H1 (cell line): ENCODE results near the gene JAKMIP1. TPM values are rescaled to one million over a fixed set of nuclear protein-coding genes. Genes with fewer than 3 reads are reported as not detected.

ENCODE experiments used
- CTCF ChIA-PET: fragments of 300-600 bp; sonication (Branson Sonifier 250); formaldehyde crosslinking; loops from one replicate; lab custom pipeline; 2021; ENCODE audit not compliant: partially characterized antibody; lab: Charles Lee
- POLR2A ChIA-PET: fragments of 300-600 bp; sonication (Branson Sonifier 250); formaldehyde crosslinking; loops from one replicate; lab custom pipeline; 2021; ENCODE audit warnings: inconsistent platforms; ENCODE audit not compliant: partially characterized antibody; lab: Charles Lee
- DNase-seq, 2 experiments: peaks; one replicate each; pipeline versions ENCODE4 v3.0.0 to v3.0.0-alpha.2; 2010 to 2022; ENCODE audit warnings: low spot score in 2 of 2, low read depth in 1 of 2, mixed read lengths in 1 of 2
- FAIRE-seq: peaks from 2 replicates; lab custom pipeline; 2011; peaks lifted over from hg19 to GRCh38; lab: Jason Lieb, UNC
- H2AFZ ChIP-seq: 2 replicates; pipeline ENCODE4 v1.8.1; 2012; ENCODE audit warnings: low read length, inconsistent platforms
- H2AK5ac ChIP-seq: 2 replicates; pipeline ENCODE4 v1.6.1; 2013; ENCODE audit warnings: low read depth, low read length
- H2BK120ac ChIP-seq: replicated peaks from 2 replicates; pipeline ENCODE3; 2013; ENCODE audit warnings: low read depth, low read length, inconsistent platforms
- H2BK12ac ChIP-seq: 2 replicates; pipeline ENCODE4 v1.6.1; 2013; ENCODE audit warnings: low read depth, low read length
- H2BK15ac ChIP-seq: 2 replicates; pipeline ENCODE4 v1.6.1; 2013; ENCODE audit warnings: low read length
- H2BK20ac ChIP-seq: 2 replicates; pipeline ENCODE4 v1.6.1; 2013; ENCODE audit warnings: low read length
- H2BK5ac ChIP-seq: 2 replicates; pipeline ENCODE4 v1.6.1; 2013; ENCODE audit warnings: low read depth, low read length
- H3K14ac ChIP-seq: 2 replicates; pipeline ENCODE4 v1.6.1; 2013; ENCODE audit warnings: inconsistent platforms; ENCODE audit not compliant: insufficient read length
- H3K18ac ChIP-seq: 2 replicates; pipeline ENCODE4 v1.6.1; 2013; ENCODE audit warnings: low read length; ENCODE audit errors: extremely low read depth
- H3K23ac ChIP-seq: 2 replicates; pipeline ENCODE4 v1.6.1; 2013; ENCODE audit warnings: inconsistent platforms; ENCODE audit not compliant: insufficient read length
- H3K23me2 ChIP-seq: 2 replicates; pipeline ENCODE4 v1.6.1; 2013; ENCODE audit warnings: low read depth, low read length
- H3K27ac ChIP-seq: 2 replicates; pipeline ENCODE4 v1.6.1; 2011; ENCODE audit warnings: low read depth, low read length, inconsistent platforms
- H3K27me3 ChIP-seq, 4 experiments: replicated peaks in 1 of 4; 1 replicate in 1 of 4; 2 replicates in 3 of 4; pipeline versions ENCODE4 v1.6.1 to v1.8.1; 2011 to 2013; ENCODE audit warnings: low read length in 3 of 4, mild to moderate bottlenecking in 3 of 4, inconsistent platforms in 2 of 4, mixed read lengths in 2 of 4, moderate library complexity in 1 of 4; ENCODE audit not compliant: control insufficient read depth in 3 of 4, insufficient read depth in 3 of 4; ENCODE audit errors: extremely low read depth in 1 of 4
- H3K36me3 ChIP-seq, 4 experiments: 2 replicates each; pipeline versions ENCODE4 v1.6.1 to v1.8.1; 2011 to 2013; ENCODE audit warnings: mild to moderate bottlenecking in 4 of 4, low read length in 3 of 4, moderate library complexity in 2 of 4, control low read depth in 1 of 4, inconsistent platforms in 1 of 4; ENCODE audit not compliant: insufficient read depth in 4 of 4, control insufficient read depth in 2 of 4
- H3K4ac ChIP-seq: replicated peaks from 2 replicates; pipeline ENCODE3; 2013; ENCODE audit warnings: low read length, low read depth, mixed read lengths, inconsistent platforms; ENCODE audit not compliant: insufficient read length
- H3K4me1 ChIP-seq, 4 experiments: replicated peaks in 1 of 4; 1 replicate in 1 of 4; 2 replicates in 3 of 4; pipeline versions ENCODE4 v1.6.1 to v1.8.1; 2011 to 2013; ENCODE audit warnings: low read length in 3 of 4, inconsistent platforms in 2 of 4, mixed read lengths in 1 of 4; ENCODE audit not compliant: insufficient read depth in 4 of 4, control insufficient read depth in 3 of 4
- H3K4me2 ChIP-seq, 2 experiments: 2 replicates each; pipeline versions ENCODE4 v1.6.1 to v1.8.1; 2011 to 2013; ENCODE audit warnings: low read depth in 2 of 2, low read length in 2 of 2, control low read depth in 1 of 2, inconsistent platforms in 1 of 2, mild to moderate bottlenecking in 1 of 2; ENCODE audit not compliant: insufficient read depth in 1 of 2
- H3K4me3 ChIP-seq, 4 experiments: fragments of 200-600, 300-600 bp in 1 of 4; sonication (generic), shearing (Covaris generic), sonication (Bioruptor Twin) in 1 of 4; 2 replicates each; pipeline versions ENCODE4 v1.5.1 to v1.8.1; 2011 to 2016; ENCODE audit warnings: low read length in 4 of 4, low read depth in 3 of 4, control low read depth in 2 of 4, inconsistent platforms in 2 of 4, mild to moderate bottlenecking in 2 of 4, mixed read lengths in 1 of 4, moderate library complexity in 1 of 4; ENCODE audit not compliant: insufficient read depth in 2 of 4; ENCODE audit errors: extremely low read depth in 1 of 4
- H3K56ac ChIP-seq: replicated peaks from 2 replicates; pipeline ENCODE3; 2013; ENCODE audit warnings: low read depth, mild to moderate bottlenecking, mixed read lengths, low read length, inconsistent platforms; ENCODE audit not compliant: insufficient read length
- H3K79me1 ChIP-seq: 2 replicates; pipeline ENCODE4 v1.6.1; 2013; ENCODE audit warnings: low read depth, low read length, control low read depth
- H3K79me2 ChIP-seq, 2 experiments: 2 replicates each; pipeline versions ENCODE4 v1.6.1 to v1.8.1; 2012 to 2013; ENCODE audit warnings: low read length in 2 of 2, mild to moderate bottlenecking in 2 of 2, inconsistent platforms in 1 of 2; ENCODE audit not compliant: insufficient read depth in 2 of 2, control insufficient read depth in 1 of 2
- H3K9ac ChIP-seq, 4 experiments: replicated peaks in 1 of 4; 1 replicate in 1 of 4; 2 replicates in 3 of 4; pipeline versions ENCODE4 v1.6.1 to v1.8.1; 2011 to 2013; ENCODE audit warnings: low read depth in 3 of 4, low read length in 3 of 4, control low read depth in 2 of 4, mild to moderate bottlenecking in 2 of 4, moderate library complexity in 2 of 4, inconsistent platforms in 1 of 4; ENCODE audit errors: extremely low read depth in 1 of 4
- H3K9me3 ChIP-seq, 2 experiments: 2 replicates each; pipeline versions ENCODE4 v1.6.1 to v1.8.1; 2012 to 2013; ENCODE audit warnings: mild to moderate bottlenecking in 2 of 2, moderate library complexity in 2 of 2, control low read depth in 1 of 2, inconsistent platforms in 1 of 2, low read depth in 1 of 2, low read length in 1 of 2, mixed read lengths in 1 of 2; ENCODE audit not compliant: insufficient read depth in 2 of 2
- H4K20me1 ChIP-seq, 2 experiments: replicated peaks in 1 of 2; 2 replicates each; pipeline versions ENCODE3 to v1.8.1; 2011 to 2013; ENCODE audit warnings: inconsistent platforms in 2 of 2, low read length in 2 of 2, mild to moderate bottlenecking in 1 of 2; ENCODE audit not compliant: insufficient read depth in 2 of 2, control insufficient read depth in 1 of 2
- H4K5ac ChIP-seq: 2 replicates; pipeline ENCODE4 v1.6.1; 2013; ENCODE audit warnings: low read length, low read depth, mixed read lengths, inconsistent platforms; ENCODE audit not compliant: insufficient read length
- H4K8ac ChIP-seq: 2 replicates; pipeline ENCODE4 v1.8.0; 2013; ENCODE audit warnings: mild to moderate bottlenecking, moderate library complexity, low read length, inconsistent platforms; ENCODE audit not compliant: insufficient read depth; ENCODE audit errors: extremely low read depth
- H4K91ac ChIP-seq: replicated peaks from 2 replicates; pipeline ENCODE3; 2013; ENCODE audit warnings: low read length, mixed read lengths, inconsistent platforms; ENCODE audit not compliant: insufficient read length
- CBX5 ChIP-seq: fragments of 300-800, 300-1000 bp; sonication (generic); IDR thresholded peaks from 2 replicates; pipeline ENCODE4 v1.7.1; 2016; ENCODE audit warnings: antibody characterized with exemption, low read length, low read depth
- CBX8 ChIP-seq: fragments of 300-800, 300-1000 bp; sonication (generic); IDR thresholded peaks from 2 replicates; pipeline ENCODE4 v1.7.1; 2016; ENCODE audit warnings: low read depth, low read length, borderline replicate concordance
- CTCF ChIP-seq, 3 experiments: IDR thresholded peaks; 1 replicate in 2 of 3; 2 replicates in 1 of 3; pipeline versions ENCODE4 v1.5.1 to v1.6.1; 2011; ENCODE audit warnings: low read length in 3 of 3, mild to moderate bottlenecking in 3 of 3, inconsistent platforms in 2 of 3, low read depth in 1 of 3, moderate library complexity in 1 of 3; ENCODE audit not compliant: insufficient read depth in 1 of 3; ENCODE audit errors: control extremely low read depth in 1 of 3
- EGR1 ChIP-seq: IDR thresholded peaks from 2 replicates; pipeline ENCODE4 v1.6.1; 2011; ENCODE audit warnings: low read depth, low read length, borderline replicate concordance
- KDM1A ChIP-seq: fragments of 200-600, 300-600 bp; sonication (generic); IDR thresholded peaks from 2 replicates; pipeline ENCODE4 v1.7.1; 2016; ENCODE audit warnings: mild to moderate bottlenecking, low read length, borderline replicate concordance
- NRF1 ChIP-seq: IDR thresholded peaks from 2 replicates; pipeline ENCODE4 v1.6.1; 2011; ENCODE audit warnings: mild to moderate bottlenecking, low read depth, low read length, improper control_type of control experiment
- PHF8 ChIP-seq: fragments of 200-600 bp; sonication (generic); conservative IDR thresholded peaks from 2 replicates; pipeline ENCODE4 v1.7.1; 2012; ENCODE audit warnings: low read depth, mild to moderate bottlenecking, inconsistent platforms, low read length, moderate library complexity
- SIX5 ChIP-seq: IDR thresholded peaks from 2 replicates; pipeline ENCODE4 v1.6.1; 2011; ENCODE audit warnings: mild to moderate bottlenecking, low read depth, low read length
- TAF7 ChIP-seq: optimal IDR thresholded peaks from 2 replicates; pipeline ENCODE3; 2011; ENCODE audit warnings: low read depth, mild to moderate bottlenecking, inconsistent platforms, low read length, moderate library complexity, borderline replicate concordance
- USF2 ChIP-seq: IDR thresholded peaks from 2 replicates; pipeline ENCODE4 v1.6.1; 2011; ENCODE audit warnings: low read length, improper control_type of control experiment
- ZNF274 ChIP-seq: IDR thresholded peaks from 2 replicates; pipeline ENCODE4 v1.7.0; 2012; ENCODE audit warnings: low read length, borderline replicate concordance; ENCODE audit errors: extremely low read depth
- WGBS, 2 experiments: shearing (Covaris generic) in 1 of 2; methylation state at CpG; one replicate each; pipeline versions ENCODE4 v1.1.6 to v1.1.7; 2013 to 2015; ENCODE audit warnings: low lambda C conversion rate in 2 of 2, mixed read lengths in 2 of 2, inconsistent platforms in 1 of 2, low coverage in 1 of 2, missing lambda C conversion rate in 1 of 2; ENCODE audit not compliant: insufficient replicate concordance in 2 of 2, insufficient coverage in 1 of 2, insufficient read length in 1 of 2; ENCODE audit errors: extremely low coverage in 1 of 2, missing lambda C conversion rate in 1 of 2; 5-methylcytosine and 5-hydroxymethylcytosine counted together
- polyA plus RNA-seq, 7 experiments: library from polyadenylated mRNA; depleted of rRNA in 3 of 7; stranded (reverse) in 5 of 7; unstranded in 2 of 7; fragments of >200 nt in 5 of 7; fragments of 200-250 nt in 2 of 7; gene quantifications; 1 replicate in 5 of 7; 2 replicates in 1 of 7; 4 replicates in 1 of 7; pipeline versions ENCODE4 v1.2.1 to v1.2.3, GENCODE V29; 2011 to 2013; ENCODE audit warnings: missing spikeins in 2 of 7, mixed read lengths in 2 of 7
- total RNA-seq: library from RNA; stranded (reverse); fragmentation: NEBNext Ultra II Directional; extraction: Animal tissue kit (Norgen Biotek cat#: 25700); gene quantifications from 2 replicates; pipeline ENCODE4 v1.2.1, GENCODE V29; 2021

JAKMIP1 gene
- total and polyA plus RNA-seq, 2 of the 8 experiments (the other 6 are each of a cell fraction or from before 2014, with no cell fraction given), result 2.5 to 4.4 TPM

- Histone ChIP-seq H3K4me3 (no peak overlapping the region), H4K91ac (no peak overlapping the region), H2BK120ac (no peak overlapping the region), H3K27me3 (no peaks in the 10 kb centered on the region), H3K4me1 (no peaks in the 10 kb centered on the region), H2AFZ (no peak overlapping the region), H3K18ac (no peak overlapping the region), H3K4ac (no peak overlapping the region), H3K23ac (no peak overlapping the region), H4K8ac (no peak overlapping the region), H3K79me1 (no peaks in the 10 kb centered on the region), H4K5ac (no peak overlapping the region), H2BK20ac (no peak overlapping the region), H3K14ac (no peak overlapping the region), H3K56ac (no peak overlapping the region), H3K36me3 (no peaks in the 10 kb centered on the region), H3K27ac (no peak overlapping the region), H4K20me1 (no peaks in the 10 kb centered on the region), H3K9ac (no peak overlapping the region), H2BK15ac (no peak overlapping the region), H3K9me3 (no peaks in the 10 kb centered on the region), H2BK12ac (no peak overlapping the region), H3K4me2 (no peak overlapping the region), H2BK5ac (no peak overlapping the region), H3K23me2 (no peaks in the 10 kb centered on the region), H3K79me2 (no peaks in the 10 kb centered on the region), H2AK5ac (no peak overlapping the region)
- FAIRE-seq (no peak), DNase-seq (no peak)
- POLR2A ChIA-PET, result no interaction called here
- 82% methylated on average over 5 of the region's 5 CpGs; no CpG with 5 or more reads in 1 of the 2 experiments for WGBS, 2 experiments
- CTCF ChIA-PET, result interaction anchor here (0.7 to 1.7 kb wide), 3 partner anchors 47 to 227 kb away, joined by 3 to 6 read pairs (median 4); partner anchors contain the start of gene C4orf50
- TF ChIP-seq TAF7 (no peak), USF2 (no peak), CTCF (IDR thresholded peaks at IDR 0.05; ENCODE audit: control extremely low read depth in 1 of 3, insufficient read depth in 1 of 3, low read depth in 1 of 3, low read length in 3 of 3) (no peak), CBX8 (no peak), NRF1 (no peak), KDM1A (no peak), SIX5 (no peak), EGR1 (no peak), PHF8 (no peak), CBX5 (no peak), ZNF274 (no peak)
Measured at GRCh38 chr4:6065166-6065565, 135.2 kb downstream of the JAKMIP1 start.
